GM23338 (cell line): Measurements from ENCODE around the gene PDE4C. TPM values are rescaled to one million over a fixed set of nuclear protein-coding genes. Genes with fewer than 3 reads are reported as not detected.
A peak's percentile ranks its signal among the peaks of the same experiment; 100 is the strongest.

ENCODE experiments used
- ATAC-seq: fragments of 200-7000 bp; cut with Tn5 transposase; 3 replicates; pipeline ENCODE4 v1.9.1; 2020
- DNase-seq: peaks from one replicate; pipeline ENCODE4 v3.0.0-alpha.2; 2015; ENCODE audit warnings: low spot score
- H2AFZ ChIP-seq: fragments of 200-600 bp; sonication (generic); 2 replicates; pipeline ENCODE4 v1.8.0; 2016; ENCODE audit warnings: antibody characterized with exemption, mild to moderate bottlenecking, moderate library complexity
- H3F3A ChIP-seq: fragments of 200-600 bp; sonication (generic); replicated peaks from 2 replicates; pipeline ENCODE4 v1.8.0; 2017; ENCODE audit warnings: antibody characterized with exemption, mixed run types, low read depth
- H3K27ac ChIP-seq: fragments of 200-600 bp; sonication (generic); 2 replicates; pipeline ENCODE4 v1.6.1; 2016; ENCODE audit warnings: low read depth
- H3K27me3 ChIP-seq: fragments of 200-600 bp; sonication (generic); 2 replicates; pipeline ENCODE4 v1.8.0; 2016; ENCODE audit warnings: mild to moderate bottlenecking, mixed run types, moderate library complexity; ENCODE audit not compliant: insufficient read depth
- H3K36me3 ChIP-seq: fragments of 200-600 bp; sonication (generic); 2 replicates; pipeline ENCODE4 v1.8.0; 2016; ENCODE audit warnings: mild to moderate bottlenecking; ENCODE audit not compliant: insufficient read depth
- H3K4me1 ChIP-seq: fragments of 200-600 bp; sonication (generic); 2 replicates; pipeline ENCODE4 v1.8.0; 2016; ENCODE audit warnings: mild to moderate bottlenecking, moderate library complexity; ENCODE audit not compliant: insufficient read depth
- H3K4me2 ChIP-seq: fragments of 200-600 bp; sonication (generic); 2 replicates; pipeline ENCODE4 v1.7.1; 2017; ENCODE audit warnings: mixed run types
- H3K4me3 ChIP-seq: fragments of 200-600 bp; sonication (generic); 2 replicates; pipeline ENCODE4 v1.6.1; 2016; ENCODE audit warnings: mixed run types
- H3K79me2 ChIP-seq: fragments of 200-600 bp; sonication (generic); replicated peaks from 2 replicates; pipeline ENCODE4 v1.8.0; 2017; ENCODE audit warnings: mild to moderate bottlenecking; ENCODE audit not compliant: insufficient read depth
- H3K9me2 ChIP-seq: fragments of 200-600 bp; sonication (generic); 2 replicates; pipeline ENCODE4 v1.8.0; 2017; ENCODE audit not compliant: insufficient read depth
- H4K20me1 ChIP-seq: fragments of 200-600 bp; sonication (generic); replicated peaks from 2 replicates; pipeline ENCODE4 v1.8.0; 2017; ENCODE audit warnings: mild to moderate bottlenecking; ENCODE audit not compliant: insufficient read depth
- H3K27ac Mint-ChIP-seq: 2 replicates; pipeline ENCODE4 v1.8.0; 2020; ENCODE audit warnings: inconsistent platforms, mild to moderate bottlenecking, moderate library complexity, mixed read lengths
- H3K27me3 Mint-ChIP-seq: 3 replicates; pipeline ENCODE4 v1.8.0; 2022; ENCODE audit warnings: low read depth, mild to moderate bottlenecking, moderate library complexity, mixed read lengths, inconsistent platforms; ENCODE audit not compliant: insufficient read depth, poor library complexity
- H3K36me3 Mint-ChIP-seq: 3 replicates; pipeline ENCODE4 v1.8.0; 2021; ENCODE audit warnings: low read depth, mild to moderate bottlenecking, inconsistent platforms, moderate library complexity, mixed read lengths
- H3K4me1 Mint-ChIP-seq: 3 replicates; pipeline ENCODE4 v1.8.0; 2020; ENCODE audit warnings: mild to moderate bottlenecking, inconsistent platforms, mixed read lengths
- H3K4me3 Mint-ChIP-seq: 3 replicates; pipeline ENCODE4 v1.8.0; 2021; ENCODE audit warnings: moderate library complexity, mild to moderate bottlenecking, inconsistent platforms, mixed read lengths
- H3K9me3 Mint-ChIP-seq: 3 replicates; pipeline ENCODE4 v1.8.0; 2020; ENCODE audit warnings: moderate library complexity, mild to moderate bottlenecking, inconsistent platforms, mixed read lengths
- CREB1 ChIP-seq: fragments of 250-450 bp; sonication (Bioruptor Pico); IDR thresholded peaks from 2 replicates; pipeline ENCODE4 v1.5.0; 2020; ENCODE audit warnings: low read depth, mild to moderate bottlenecking, moderate library complexity
- CTCF ChIP-seq, 2 experiments: fragments of 200-600 bp in 1 of 2; sonication (generic) in 1 of 2; conservative IDR thresholded peaks; 2 replicates each; pipeline versions ENCODE4 v1.5.1 to v1.6.1; 2016 to 2017; ENCODE audit warnings: antibody characterized with exemption in 2 of 2, low read depth in 2 of 2, mild to moderate bottlenecking in 2 of 2, moderate library complexity in 1 of 2
- EZH2phosphoT487 ChIP-seq: fragments of 200-600 bp; sonication (generic); IDR thresholded peaks from one replicate; pipeline ENCODE4 v1.8.1; 2018; ENCODE audit warnings: antibody characterized with exemption; ENCODE audit not compliant: unreplicated experiment
- JUNB ChIP-seq: IDR thresholded peaks from one replicate; pipeline ENCODE4 v1.6.1; 2016; ENCODE audit warnings: antibody characterized with exemption; ENCODE audit not compliant: unreplicated experiment
- POLR2AphosphoS5 ChIP-seq: IDR thresholded peaks from 2 replicates; pipeline ENCODE4 v1.6.1; 2016; ENCODE audit warnings: antibody characterized with exemption, low read depth
- STAT1 ChIP-seq: IDR thresholded peaks from one replicate; pipeline ENCODE4 v1.6.1; 2016; ENCODE audit warnings: antibody characterized with exemption; ENCODE audit not compliant: unreplicated experiment
- ZNF114 ChIP-seq: fragments of 250-450 bp; sonication (Bioruptor Pico); IDR thresholded peaks from 2 replicates; pipeline ENCODE4 v1.5.0; 2020; ENCODE audit warnings: mild to moderate bottlenecking, moderate library complexity
- ZNF331 ChIP-seq: fragments of 250-450 bp; sonication (Bioruptor Pico); IDR thresholded peaks from 2 replicates; pipeline ENCODE4 v1.5.0; 2020; ENCODE audit warnings: low read depth, mild to moderate bottlenecking, moderate library complexity
- polyA plus RNA-seq: library from polyadenylated mRNA; unstranded; fragments of >200 nt; fragmentation: Nextera tagmentation; extraction: Ambion mirVana; gene quantifications from 2 replicates; pipeline ENCODE4 v1.2.1, GENCODE V29; 2016
- total RNA-seq: library from RNA; depleted of rRNA; stranded (reverse); fragments of >200 nt; shearing (Covaris generic); gene quantifications from 2 replicates; pipeline ENCODE4 v1.2.3, GENCODE V29; 2014
- TF ChIP-seq, protein P1 (sequence below): IDR thresholded peaks from 2 replicates; pipeline ENCODE4 v1.6.1; 2016; ENCODE audit warnings: antibody characterized with exemption
- TF ChIP-seq, protein P2 (sequence below): IDR thresholded peaks from one replicate; pipeline ENCODE4 v1.6.1; 2018; ENCODE audit warnings: antibody characterized with exemption; ENCODE audit not compliant: unreplicated experiment

Gene PDE4C
- total and polyA plus RNA-seq, 2 experiments from 2014 or later, result 1.6 to 3.6 TPM

DNA sequence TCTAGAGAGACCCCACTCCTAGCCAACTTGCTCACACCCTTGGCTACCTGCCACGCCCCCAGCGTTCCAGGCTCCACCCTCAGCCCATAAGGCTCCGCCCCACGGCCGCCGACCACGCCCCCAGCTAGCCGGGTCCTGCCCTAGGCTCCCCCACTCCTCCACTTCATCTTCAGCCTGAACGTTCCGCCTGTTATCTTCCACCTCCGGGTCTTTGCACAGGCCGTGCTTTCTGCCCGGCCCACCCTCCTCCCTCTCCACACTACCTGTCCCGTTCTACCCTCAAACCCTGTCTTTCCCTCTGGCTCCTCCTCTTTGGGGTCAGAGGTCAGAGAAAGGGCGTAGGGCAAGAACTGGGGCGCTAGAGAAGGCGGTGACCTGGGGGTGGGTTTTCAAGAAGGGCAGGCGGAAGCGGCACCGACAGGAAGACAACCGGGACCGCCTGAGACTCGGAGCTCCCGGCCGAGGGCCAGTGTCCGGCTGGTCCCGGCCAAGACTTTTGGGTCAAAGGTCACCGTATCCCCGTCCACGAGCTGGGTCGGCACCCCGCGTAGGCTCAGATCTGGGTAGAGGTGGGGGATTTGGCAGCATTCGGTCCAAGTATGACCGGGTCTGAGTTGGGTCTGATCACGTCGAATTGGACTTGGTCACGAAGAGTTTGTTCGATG, 2.2 kb downstream of the PDE4C start:
- Mint-ChIP-seq H3K36me3 (no peaks in the 10 kb centered on the region), H3K27me3 (peaks cover 42% of the 10 kb centered on the region), H3K27ac (peak overlapping the region; percentile 98), H3K4me1 (peaks cover 30% of the 10 kb centered on the region), H3K9me3 (peaks cover 3% of the 10 kb centered on the region; the same call in 1 of the 3 replicates), H3K4me3 (peak overlapping the region; percentile 92)
- Histone ChIP-seq H3K27me3 (peaks cover 27% of the 10 kb centered on the region), H3F3A (peaks cover 27% of the 10 kb centered on the region; the same call in 1 of the 2 replicates), H3K4me1 (peaks cover 15% of the 10 kb centered on the region; the same call in 1 of the 2 replicates), H3K79me2 (no peaks in the 10 kb centered on the region), H2AFZ (peak overlapping the region; percentile 19; the same call in 1 of the 2 replicates), H3K36me3 (no peaks in the 10 kb centered on the region), H3K27ac (peak overlapping the region; percentile 78), H3K4me2 (peak overlapping the region; percentile 77), H3K4me3 (peak overlapping the region; percentile 61), H3K9me2 (no peaks in the 10 kb centered on the region), H4K20me1 (no peaks in the 10 kb centered on the region)
- ATAC-seq, result peak; percentile 47
- no peak for TF ChIP-seq ZNF114 (CRISPR knock-in tag)
- peak; percentile 8; the same call in 1 of the 2 replicates for TF ChIP-seq POLR2AphosphoS5
- 0 out of 2 replicates have a peak, but pooled peaks have one; percentile 34 for TF ChIP-seq CREB1
- TF ChIP-seq, protein P1, sequence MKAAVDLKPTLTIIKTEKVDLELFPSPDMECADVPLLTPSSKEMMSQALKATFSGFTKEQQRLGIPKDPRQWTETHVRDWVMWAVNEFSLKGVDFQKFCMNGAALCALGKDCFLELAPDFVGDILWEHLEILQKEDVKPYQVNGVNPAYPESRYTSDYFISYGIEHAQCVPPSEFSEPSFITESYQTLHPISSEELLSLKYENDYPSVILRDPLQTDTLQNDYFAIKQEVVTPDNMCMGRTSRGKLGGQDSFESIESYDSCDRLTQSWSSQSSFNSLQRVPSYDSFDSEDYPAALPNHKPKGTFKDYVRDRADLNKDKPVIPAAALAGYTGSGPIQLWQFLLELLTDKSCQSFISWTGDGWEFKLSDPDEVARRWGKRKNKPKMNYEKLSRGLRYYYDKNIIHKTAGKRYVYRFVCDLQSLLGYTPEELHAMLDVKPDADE, result peak; percentile 52; the same call in 1 of the 2 replicates
- DNase-seq, result peak; percentile 93

- H3K4me2 ChIP-seq, result no peak overlapping the region
- peaks cover 3% of the 10 kb centered on the region; the same call in 1 of the 3 replicates for H3K9me3 Mint-ChIP-seq
- DNase-seq (no peak), ATAC-seq (no peak)
- H3F3A ChIP-seq, result peaks cover 23% of the 10 kb centered on the region; the same call in 1 of the 2 replicates
- no peak overlapping the region for H3K27ac ChIP-seq
- H3K27me3 ChIP-seq, result peaks cover 23% of the 10 kb centered on the region
- H2AFZ ChIP-seq, result no peak overlapping the region
- H3K4me3 ChIP-seq, result no peak overlapping the region
- no peaks in the 10 kb centered on the region for H4K20me1 ChIP-seq
- H3K4me3 Mint-ChIP-seq, result peak overlapping the region; percentile 12; the same call in 1 of the 3 replicates
- H3K4me1 Mint-ChIP-seq, result peaks cover 28% of the 10 kb centered on the region
- H3K36me3 ChIP-seq, result no peaks in the 10 kb centered on the region
- no peak overlapping the region for H3K27ac Mint-ChIP-seq
- H3K36me3 Mint-ChIP-seq, result no peaks in the 10 kb centered on the region
- no peaks in the 10 kb centered on the region for H3K9me2 ChIP-seq
- H3K79me2 ChIP-seq, result no peaks in the 10 kb centered on the region
- H3K4me1 ChIP-seq, result peaks cover 15% of the 10 kb centered on the region; the same call in 1 of the 2 replicates
- H3K27me3 Mint-ChIP-seq, result peaks cover 37% of the 10 kb centered on the region
- no peak for TF ChIP-seq JUNB
- no peak for TF ChIP-seq STAT1
- no peak for TF ChIP-seq CTCF (conservative IDR thresholded peaks at IDR 0.05; ENCODE audit: low read depth in 2 of 2)
- no peak for TF ChIP-seq EZH2phosphoT487
- no peak for TF ChIP-seq POLR2AphosphoS5
- no peak for TF ChIP-seq CREB1
- TF ChIP-seq, protein P1, result no peak
- TF ChIP-seq ZNF331 (CRISPR knock-in tag), result no peak
- TF ChIP-seq, protein P2, sequence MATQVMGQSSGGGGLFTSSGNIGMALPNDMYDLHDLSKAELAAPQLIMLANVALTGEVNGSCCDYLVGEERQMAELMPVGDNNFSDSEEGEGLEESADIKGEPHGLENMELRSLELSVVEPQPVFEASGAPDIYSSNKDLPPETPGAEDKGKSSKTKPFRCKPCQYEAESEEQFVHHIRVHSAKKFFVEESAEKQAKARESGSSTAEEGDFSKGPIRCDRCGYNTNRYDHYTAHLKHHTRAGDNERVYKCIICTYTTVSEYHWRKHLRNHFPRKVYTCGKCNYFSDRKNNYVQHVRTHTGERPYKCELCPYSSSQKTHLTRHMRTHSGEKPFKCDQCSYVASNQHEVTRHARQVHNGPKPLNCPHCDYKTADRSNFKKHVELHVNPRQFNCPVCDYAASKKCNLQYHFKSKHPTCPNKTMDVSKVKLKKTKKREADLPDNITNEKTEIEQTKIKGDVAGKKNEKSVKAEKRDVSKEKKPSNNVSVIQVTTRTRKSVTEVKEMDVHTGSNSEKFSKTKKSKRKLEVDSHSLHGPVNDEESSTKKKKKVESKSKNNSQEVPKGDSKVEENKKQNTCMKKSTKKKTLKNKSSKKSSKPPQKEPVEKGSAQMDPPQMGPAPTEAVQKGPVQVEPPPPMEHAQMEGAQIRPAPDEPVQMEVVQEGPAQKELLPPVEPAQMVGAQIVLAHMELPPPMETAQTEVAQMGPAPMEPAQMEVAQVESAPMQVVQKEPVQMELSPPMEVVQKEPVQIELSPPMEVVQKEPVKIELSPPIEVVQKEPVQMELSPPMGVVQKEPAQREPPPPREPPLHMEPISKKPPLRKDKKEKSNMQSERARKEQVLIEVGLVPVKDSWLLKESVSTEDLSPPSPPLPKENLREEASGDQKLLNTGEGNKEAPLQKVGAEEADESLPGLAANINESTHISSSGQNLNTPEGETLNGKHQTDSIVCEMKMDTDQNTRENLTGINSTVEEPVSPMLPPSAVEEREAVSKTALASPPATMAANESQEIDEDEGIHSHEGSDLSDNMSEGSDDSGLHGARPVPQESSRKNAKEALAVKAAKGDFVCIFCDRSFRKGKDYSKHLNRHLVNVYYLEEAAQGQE, result no peak
Observed at GRCh38 chr19:18221815-18222725, 4.2 kb downstream of the PDE4C start.
